ENCODE results near the gene EPHB1. TPM values are rescaled to one million over a fixed set of nuclear protein-coding genes. Genes with fewer than 3 reads are reported as not detected.

Gene EPHB1
- total RNA-seq, 1 donor from 2014 or later: 1.3 TPM

DNA sequence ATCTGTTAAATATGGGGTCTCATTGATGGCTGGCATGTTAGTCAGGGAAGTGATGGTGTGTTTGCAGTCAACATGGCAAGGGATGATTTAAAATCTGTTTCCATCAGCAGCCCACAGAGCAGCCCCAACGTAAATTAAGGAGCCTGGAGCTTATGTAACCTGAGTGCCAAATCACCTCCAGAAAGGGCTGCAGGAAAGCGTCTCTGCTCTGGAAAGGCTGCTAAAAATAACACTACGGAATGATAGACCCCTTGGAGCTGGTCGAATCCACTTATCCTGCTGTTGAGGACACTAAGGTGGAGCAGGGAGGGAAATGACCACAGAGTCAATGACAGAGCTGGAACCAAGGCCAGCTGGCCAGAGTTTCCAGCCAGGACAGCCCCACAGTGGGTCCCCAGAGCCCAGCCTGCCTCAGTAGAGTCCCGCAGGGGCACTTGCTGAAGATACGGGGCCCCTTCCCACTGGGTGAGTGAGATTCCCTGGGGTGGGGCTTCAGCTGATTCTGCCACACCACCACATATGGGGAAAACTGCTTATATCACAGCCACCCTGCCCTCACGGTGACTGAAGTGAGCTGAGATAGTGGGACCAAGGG is 63.5 kb downstream of the EPHB1 start:
- H3K9me3 Mint-ChIP-seq: no peaks in the 10 kb centered on the region
- H3K36me3 Mint-ChIP-seq: no peaks in the 10 kb centered on the region
- TF ChIP-seq, protein P1, sequence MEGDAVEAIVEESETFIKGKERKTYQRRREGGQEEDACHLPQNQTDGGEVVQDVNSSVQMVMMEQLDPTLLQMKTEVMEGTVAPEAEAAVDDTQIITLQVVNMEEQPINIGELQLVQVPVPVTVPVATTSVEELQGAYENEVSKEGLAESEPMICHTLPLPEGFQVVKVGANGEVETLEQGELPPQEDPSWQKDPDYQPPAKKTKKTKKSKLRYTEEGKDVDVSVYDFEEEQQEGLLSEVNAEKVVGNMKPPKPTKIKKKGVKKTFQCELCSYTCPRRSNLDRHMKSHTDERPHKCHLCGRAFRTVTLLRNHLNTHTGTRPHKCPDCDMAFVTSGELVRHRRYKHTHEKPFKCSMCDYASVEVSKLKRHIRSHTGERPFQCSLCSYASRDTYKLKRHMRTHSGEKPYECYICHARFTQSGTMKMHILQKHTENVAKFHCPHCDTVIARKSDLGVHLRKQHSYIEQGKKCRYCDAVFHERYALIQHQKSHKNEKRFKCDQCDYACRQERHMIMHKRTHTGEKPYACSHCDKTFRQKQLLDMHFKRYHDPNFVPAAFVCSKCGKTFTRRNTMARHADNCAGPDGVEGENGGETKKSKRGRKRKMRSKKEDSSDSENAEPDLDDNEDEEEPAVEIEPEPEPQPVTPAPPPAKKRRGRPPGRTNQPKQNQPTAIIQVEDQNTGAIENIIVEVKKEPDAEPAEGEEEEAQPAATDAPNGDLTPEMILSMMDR (IDR thresholded peaks at IDR 0.05; ENCODE audit: unreplicated experiment): no peak
- H3K4me1 Mint-ChIP-seq: no peaks in the 10 kb centered on the region
- H3K27ac Mint-ChIP-seq: no peak overlapping the region
- peaks cover 41% of the 10 kb centered on the region for H3K27me3 Mint-ChIP-seq (ENCODE audit: low read depth)
- no peak overlapping the region for H3K4me3 Mint-ChIP-seq
- no peak for DNase-seq (ENCODE audit: low spot score in 2 of 2, unreplicated experiment in 2 of 2)

DNA sequence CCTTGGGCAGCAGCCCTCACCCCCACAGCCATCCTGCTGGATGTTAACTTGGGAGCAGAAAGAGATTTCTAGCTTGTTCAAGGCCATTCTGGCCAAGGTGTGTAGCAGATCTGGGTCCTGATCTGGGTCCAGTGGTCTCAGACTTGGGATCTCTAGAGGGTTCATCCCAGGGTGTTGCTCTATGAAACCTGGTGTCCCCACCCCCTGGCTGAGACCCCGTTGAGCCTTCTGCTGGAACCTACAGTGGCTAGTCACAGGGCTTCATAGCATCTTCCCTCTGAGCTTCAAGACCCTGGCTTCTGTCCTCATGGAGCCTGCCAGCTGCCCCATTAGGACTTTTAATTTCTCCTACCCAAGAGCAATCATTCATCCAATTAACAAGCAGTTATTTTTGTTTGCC is 64.3 kb downstream of the EPHB1 start:
- Mint-ChIP-seq H3K9me3 (no peaks in the 10 kb centered on the region), H3K27me3 (ENCODE audit: low read depth) (peaks cover 44% of the 10 kb centered on the region), H3K4me1 (no peaks in the 10 kb centered on the region), H3K4me3 (no peak overlapping the region), H3K27ac (no peak overlapping the region), H3K36me3 (no peaks in the 10 kb centered on the region)
- TF ChIP-seq, protein P1 (IDR thresholded peaks at IDR 0.05; ENCODE audit: unreplicated experiment): no peak
- no peak for DNase-seq (ENCODE audit: low spot score in 2 of 2, unreplicated experiment in 2 of 2)

DNA sequence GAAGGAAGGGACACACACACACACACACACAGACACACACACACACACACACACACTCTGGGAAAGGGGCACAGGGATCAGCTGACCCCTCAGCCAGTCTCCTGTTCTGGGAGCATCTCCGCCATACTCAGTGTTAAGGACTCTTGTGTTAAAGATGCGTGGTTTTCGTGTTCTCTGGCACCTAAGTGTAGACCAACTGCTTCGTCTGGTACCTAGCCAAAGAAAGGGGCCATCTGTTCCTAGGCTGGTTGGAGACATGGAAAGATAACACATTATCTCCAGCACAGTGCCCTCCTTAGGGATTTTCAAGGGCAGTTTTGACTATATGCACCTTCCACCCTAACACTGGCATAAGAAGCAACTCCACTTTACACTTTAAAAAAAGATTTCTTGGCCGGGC is 65.1 kb downstream of the EPHB1 start:
- H3K27ac Mint-ChIP-seq: no peak overlapping the region
- H3K27me3 Mint-ChIP-seq (ENCODE audit: low read depth): peaks cover 47% of the 10 kb centered on the region
- no peaks in the 10 kb centered on the region for H3K9me3 Mint-ChIP-seq
- H3K36me3 Mint-ChIP-seq: no peaks in the 10 kb centered on the region
- no peak for DNase-seq (ENCODE audit: low spot score in 2 of 2, unreplicated experiment in 2 of 2)
- TF ChIP-seq, protein P1 (IDR thresholded peaks at IDR 0.05; ENCODE audit: unreplicated experiment): no peak
- H3K4me3 Mint-ChIP-seq: no peak overlapping the region
- no peaks in the 10 kb centered on the region for H3K4me1 Mint-ChIP-seq

DNA sequence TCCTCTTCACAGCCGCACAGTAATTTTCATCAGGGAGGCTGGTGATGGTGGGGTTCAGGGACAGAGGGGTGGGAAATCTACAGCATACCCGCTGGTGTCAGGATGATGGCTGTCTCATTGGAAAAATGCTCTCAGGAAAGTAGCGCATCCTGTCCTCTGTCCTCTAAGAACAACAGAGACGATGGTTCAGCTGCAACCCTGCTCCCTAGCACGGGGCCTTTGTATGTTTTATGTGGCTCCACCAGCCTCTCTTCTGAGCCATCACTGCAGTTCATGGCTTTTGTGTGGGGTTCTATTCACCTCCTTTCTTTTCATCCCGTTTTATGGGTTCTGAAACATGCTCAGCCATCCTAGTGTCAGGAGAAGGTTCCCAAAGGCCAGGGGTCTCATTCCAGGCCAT is 68.9 kb downstream of the EPHB1 start:
- no peak for DNase-seq (ENCODE audit: low spot score in 2 of 2, unreplicated experiment in 2 of 2)
- Mint-ChIP-seq H3K36me3 (no peaks in the 10 kb centered on the region), H3K4me3 (no peak overlapping the region), H3K9me3 (no peaks in the 10 kb centered on the region), H3K27me3 (ENCODE audit: low read depth) (peaks cover 42% of the 10 kb centered on the region), H3K4me1 (no peaks in the 10 kb centered on the region), H3K27ac (no peak overlapping the region)
- TF ChIP-seq, protein P1 (IDR thresholded peaks at IDR 0.05; ENCODE audit: unreplicated experiment): no peak

DNA sequence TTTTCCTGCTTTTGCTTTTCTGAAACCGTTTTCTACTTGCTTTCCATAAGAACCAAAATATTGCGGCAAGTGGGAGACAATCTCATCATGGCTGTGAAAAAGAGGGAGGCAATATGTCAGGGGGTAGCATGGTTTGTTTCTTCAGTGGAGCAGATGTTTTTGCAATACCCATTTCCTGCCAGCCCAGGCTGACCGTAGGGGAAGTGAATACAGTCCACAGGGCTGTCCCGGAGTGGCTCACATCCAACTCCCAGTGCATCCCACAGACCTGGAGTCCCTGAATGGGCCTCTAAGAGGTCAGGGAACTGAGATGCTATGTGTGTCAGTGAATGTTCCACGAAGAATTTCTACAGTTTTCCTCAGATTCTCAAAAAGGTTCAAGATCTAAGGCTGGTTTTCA is 69.6 kb downstream of the EPHB1 start:
- Mint-ChIP-seq H3K9me3 (no peaks in the 10 kb centered on the region), H3K27me3 (ENCODE audit: low read depth) (peaks cover 35% of the 10 kb centered on the region), H3K27ac (no peak overlapping the region), H3K4me3 (no peak overlapping the region), H3K36me3 (no peaks in the 10 kb centered on the region), H3K4me1 (no peaks in the 10 kb centered on the region)
- DNase-seq (ENCODE audit: low spot score in 2 of 2, unreplicated experiment in 2 of 2): no peak
- TF ChIP-seq, protein P1 (IDR thresholded peaks at IDR 0.05; ENCODE audit: unreplicated experiment): no peak

DNA sequence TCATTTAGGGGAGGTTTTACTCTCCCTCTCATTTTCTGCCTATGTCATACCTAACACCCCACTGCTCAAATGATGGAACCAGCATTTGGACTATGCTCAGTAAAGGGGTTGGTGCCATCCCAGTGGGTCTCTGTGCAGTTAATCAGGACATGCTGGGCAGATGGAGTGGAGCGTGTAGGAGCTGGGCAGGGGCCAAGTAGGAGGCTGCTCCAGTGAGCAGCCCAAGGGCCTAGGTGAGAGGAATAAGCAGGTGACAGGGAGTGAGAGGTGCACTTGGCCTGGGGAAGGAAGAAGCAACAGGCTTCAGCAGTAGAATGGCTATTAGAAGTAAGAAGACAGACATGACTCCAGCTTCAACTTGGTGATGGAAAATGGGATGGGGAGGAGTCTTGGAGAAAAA is 72.2 kb downstream of the EPHB1 start:
- H3K4me3 Mint-ChIP-seq: no peak overlapping the region
- no peaks in the 10 kb centered on the region for H3K9me3 Mint-ChIP-seq
- no peak overlapping the region for H3K27ac Mint-ChIP-seq
- no peaks in the 10 kb centered on the region for H3K36me3 Mint-ChIP-seq
- TF ChIP-seq, protein P1 (IDR thresholded peaks at IDR 0.05; ENCODE audit: unreplicated experiment): no peak
- peaks cover 40% of the 10 kb centered on the region for H3K27me3 Mint-ChIP-seq (ENCODE audit: low read depth)
- H3K4me1 Mint-ChIP-seq: no peaks in the 10 kb centered on the region
- no peak for DNase-seq (ENCODE audit: low spot score in 2 of 2, unreplicated experiment in 2 of 2)
